GM18505 (cell line): ENCODE measurements around the gene RPP21.

Experiments used
- ATAC-seq: cut with Tn5 transposase; IDR thresholded peaks from one replicate; pipeline ENCODE4 v1.9.1; 2021; ENCODE audit not compliant: unreplicated experiment
- POLR2A ChIP-seq: IDR thresholded peaks from 4 replicates; pipeline ENCODE4 v1.6.1; 2011; ENCODE audit warnings: borderline replicate concordance; ENCODE audit not compliant: insufficient read depth, insufficient read length; ENCODE audit errors: extremely low read depth

The RPP21 gene

GRCh38 chr6:30344868-30345671 is at the start of gene RPP21:
TSS of gene RPP21 (plus strand) at chr6:30345156. CDS start at chr6:30345172, 16 bp downstream.
- peak; percentile 90 for ATAC-seq
- peak; percentile 96 for TF ChIP-seq POLR2A

GRCh38 chr6:30295837-30296236 is 49.1 kb upstream of the RPP21 start:
- no peak for TF ChIP-seq POLR2A
- ATAC-seq = no peak

GRCh38 chr6:30304002-30304401 is 41.0 kb upstream of the RPP21 start:
- no peak for TF ChIP-seq POLR2A
- ATAC-seq = no peak

GRCh38 chr6:30311101-30311500 is 33.9 kb upstream of the RPP21 start:
- no peak for TF ChIP-seq POLR2A
- no peak for ATAC-seq

GRCh38 chr6:30311671-30312070 is 33.3 kb upstream of the RPP21 start:
- no peak for TF ChIP-seq POLR2A
- ATAC-seq = no peak

GRCh38 chr6:30312266-30312665 is 32.7 kb upstream of the RPP21 start:
- TF ChIP-seq POLR2A = no peak
- ATAC-seq = no peak

GRCh38 chr6:30312676-30313321 is 32.2 kb upstream of the RPP21 start:
- no peak for ATAC-seq
- no peak for TF ChIP-seq POLR2A

- no peak for TF ChIP-seq POLR2A
- ATAC-seq = no peak
These were observed 29.8 kb upstream of the RPP21 start for GRCh38 chr6:30315156-30315555.

GRCh38 chr6:30317913-30318589 is 26.9 kb upstream of the RPP21 start:
- no peak for ATAC-seq
- no peak for TF ChIP-seq POLR2A

- TF ChIP-seq POLR2A = no peak
- ATAC-seq = no peak
These were observed 25.7 kb upstream of the RPP21 start for GRCh38 chr6:30319146-30319835.

GRCh38 chr6:30321692-30322388 is 23.1 kb upstream of the RPP21 start:
- no peak for ATAC-seq
- no peak for TF ChIP-seq POLR2A
